ENCODE measurements around the gene GOLIM4.
"Not testable (repeated sequence)": the region's sequence is repeated elsewhere in the genome, so short reads cannot be mapped to it uniquely, and the experiment has no call there.

GOLIM4 gene

GRCh38 chr3:168061332-168061996, 34.3 kb downstream of the GOLIM4 start:
- Histone ChIP-seq H3K4me3 (ENCODE audit: low read length) (no peak overlapping the region), H3K27ac (ENCODE audit: low read length) (no peak overlapping the region), H3K9me3 (ENCODE audit: control insufficient read depth, insufficient read depth, low read length) (no peaks in the 10 kb centered on the region), H3K4me1 (ENCODE audit: control insufficient read depth, insufficient read depth, low read length) (no peaks in the 10 kb centered on the region), H3K36me3 (ENCODE audit: control insufficient read depth, insufficient read depth, low read length) (no peaks in the 10 kb centered on the region), H3K27me3 (ENCODE audit: control insufficient read depth, insufficient read depth, low read length) (no peaks in the 10 kb centered on the region)
- no peak for DNase-seq (ENCODE audit: low read depth, low spot score)
- no CpG with 5 or more reads among the region's 5 CpGs for WGBS (ENCODE audit: insufficient coverage, insufficient read length)

GRCh38 chr3:168060317-168060716, 35.4 kb downstream of the GOLIM4 start:
- Histone ChIP-seq H3K27ac (ENCODE audit: low read length) (no peak overlapping the region), H3K36me3 (ENCODE audit: control insufficient read depth, insufficient read depth, low read length) (no peaks in the 10 kb centered on the region), H3K27me3 (ENCODE audit: control insufficient read depth, insufficient read depth, low read length) (no peaks in the 10 kb centered on the region), H3K4me3 (ENCODE audit: low read length) (no peak overlapping the region), H3K9me3 (ENCODE audit: control insufficient read depth, insufficient read depth, low read length) (no peaks in the 10 kb centered on the region), H3K4me1 (ENCODE audit: control insufficient read depth, insufficient read depth, low read length) (no peaks in the 10 kb centered on the region)
- WGBS (ENCODE audit: insufficient coverage, insufficient read length), result no CpG with 5 or more reads among the region's 3 CpGs
- DNase-seq (ENCODE audit: low read depth, low spot score), result no peak

GRCh38 chr3:168058481-168058880, 37.2 kb downstream of the GOLIM4 start:
- DNase-seq (ENCODE audit: low read depth, low spot score), result no peak
- Histone ChIP-seq H3K9me3 (ENCODE audit: control insufficient read depth, insufficient read depth, low read length) (no peaks in the 10 kb centered on the region), H3K4me1 (ENCODE audit: control insufficient read depth, insufficient read depth, low read length) (no peaks in the 10 kb centered on the region), H3K36me3 (ENCODE audit: control insufficient read depth, insufficient read depth, low read length) (no peaks in the 10 kb centered on the region), H3K27ac (ENCODE audit: low read length) (no peak overlapping the region), H3K4me3 (ENCODE audit: low read length) (no peak overlapping the region), H3K27me3 (ENCODE audit: control insufficient read depth, insufficient read depth, low read length) (no peaks in the 10 kb centered on the region)
- no CpG with 5 or more reads among the region's 2 CpGs for WGBS (ENCODE audit: insufficient coverage, insufficient read length)

GRCh38 chr3:168056398-168057230, 39.1 kb downstream of the GOLIM4 start:
- H3K4me3 ChIP-seq (ENCODE audit: low read length); H3K27ac ChIP-seq (ENCODE audit: low read length); H3K4me1 ChIP-seq (ENCODE audit: control insufficient read depth, insufficient read depth, low read length); H3K9me3 ChIP-seq (ENCODE audit: control insufficient read depth, insufficient read depth, low read length); DNase-seq (ENCODE audit: low read depth, low spot score); H3K27me3 ChIP-seq (ENCODE audit: control insufficient read depth, insufficient read depth, low read length); H3K36me3 ChIP-seq (ENCODE audit: control insufficient read depth, insufficient read depth, low read length): not testable (repeated sequence)
- WGBS (ENCODE audit: insufficient coverage, insufficient read length), result no CpG with 5 or more reads among the region's 7 CpGs

- Histone ChIP-seq H3K27ac (ENCODE audit: low read length) (no peak overlapping the region), H3K27me3 (ENCODE audit: control insufficient read depth, insufficient read depth, low read length) (no peaks in the 10 kb centered on the region), H3K4me1 (ENCODE audit: control insufficient read depth, insufficient read depth, low read length) (no peaks in the 10 kb centered on the region), H3K4me3 (ENCODE audit: low read length) (no peak overlapping the region), H3K36me3 (ENCODE audit: control insufficient read depth, insufficient read depth, low read length) (no peaks in the 10 kb centered on the region), H3K9me3 (ENCODE audit: control insufficient read depth, insufficient read depth, low read length) (no peaks in the 10 kb centered on the region)
- 100% methylated on average over 1 of the region's 5 CpGs for WGBS (ENCODE audit: insufficient coverage, insufficient read length)
- DNase-seq (ENCODE audit: low read depth, low spot score), result no peak
Measured at GRCh38 chr3:168054447-168054846, 41.3 kb downstream of the GOLIM4 start.

GRCh38 chr3:168053115-168053514, 42.6 kb downstream of the GOLIM4 start:
- no peak overlapping the region for H3K27ac ChIP-seq (ENCODE audit: low read length)
- H3K9me3 ChIP-seq (ENCODE audit: control insufficient read depth, insufficient read depth, low read length), result no peaks in the 10 kb centered on the region
- WGBS (ENCODE audit: insufficient coverage, insufficient read length), result no CpG with 5 or more reads among the region's 2 CpGs
- no peaks in the 10 kb centered on the region for H3K27me3 ChIP-seq (ENCODE audit: control insufficient read depth, insufficient read depth, low read length)
- H3K36me3 ChIP-seq (ENCODE audit: control insufficient read depth, insufficient read depth, low read length), result no peaks in the 10 kb centered on the region
- DNase-seq (ENCODE audit: low read depth, low spot score), result no peak
- H3K4me3 ChIP-seq (ENCODE audit: low read length), result no peak overlapping the region
- peaks cover 2% of the 10 kb centered on the region; the same call in 1 of the 2 replicates for H3K4me1 ChIP-seq (ENCODE audit: control insufficient read depth, insufficient read depth, low read length)

- Histone ChIP-seq H3K9me3 (ENCODE audit: control insufficient read depth, insufficient read depth, low read length) (no peaks in the 10 kb centered on the region), H3K36me3 (ENCODE audit: control insufficient read depth, insufficient read depth, low read length) (no peaks in the 10 kb centered on the region), H3K4me1 (ENCODE audit: control insufficient read depth, insufficient read depth, low read length) (peaks cover 2% of the 10 kb centered on the region; the same call in 1 of the 2 replicates), H3K4me3 (ENCODE audit: low read length) (no peak overlapping the region), H3K27ac (ENCODE audit: low read length) (no peak overlapping the region), H3K27me3 (ENCODE audit: control insufficient read depth, insufficient read depth, low read length) (no peaks in the 10 kb centered on the region)
- no peak for DNase-seq (ENCODE audit: low read depth, low spot score)
- no CpG with 5 or more reads among the region's 2 CpGs for whole genome bisulfite sequencing (ENCODE audit: insufficient coverage, insufficient read length)
Measured at GRCh38 chr3:168052515-168052914, 43.2 kb downstream of the GOLIM4 start.

- no peak overlapping the region for H3K27ac ChIP-seq (ENCODE audit: low read length)
Measured at GRCh38 chr3:168051531-168052471, 43.9 kb downstream of the GOLIM4 start.

GRCh38 chr3:168051070-168051469, 44.7 kb downstream of the GOLIM4 start:
- Histone ChIP-seq H3K9me3 (ENCODE audit: control insufficient read depth, insufficient read depth, low read length) (no peaks in the 10 kb centered on the region), H3K36me3 (ENCODE audit: control insufficient read depth, insufficient read depth, low read length) (no peaks in the 10 kb centered on the region), H3K27me3 (ENCODE audit: control insufficient read depth, insufficient read depth, low read length) (no peaks in the 10 kb centered on the region), H3K4me1 (ENCODE audit: control insufficient read depth, insufficient read depth, low read length) (peaks cover 2% of the 10 kb centered on the region; the same call in 1 of the 2 replicates), H3K4me3 (ENCODE audit: low read length) (no peak overlapping the region), H3K27ac (ENCODE audit: low read length) (no peak overlapping the region)
- no peak for DNase-seq (ENCODE audit: low read depth, low spot score)

More at GRCh38 chr3:168051531-168052471, 43.9 kb downstream of the GOLIM4 start:
- H3K27me3 ChIP-seq (ENCODE audit: control insufficient read depth, insufficient read depth, low read length), result no peaks in the 10 kb centered on the region
- H3K4me3 ChIP-seq (ENCODE audit: low read length), result no peak overlapping the region
- no peaks in the 10 kb centered on the region for H3K9me3 ChIP-seq (ENCODE audit: control insufficient read depth, insufficient read depth, low read length)
- DNase-seq (ENCODE audit: low read depth, low spot score), result no peak
- WGBS (ENCODE audit: insufficient coverage, insufficient read length), result no CpG with 5 or more reads among the region's 9 CpGs
- no peaks in the 10 kb centered on the region for H3K36me3 ChIP-seq (ENCODE audit: control insufficient read depth, insufficient read depth, low read length)
- peaks cover 2% of the 10 kb centered on the region; the same call in 1 of the 2 replicates for H3K4me1 ChIP-seq (ENCODE audit: control insufficient read depth, insufficient read depth, low read length)

GRCh38 chr3:168049367-168049974, 46.3 kb downstream of the GOLIM4 start:
- H3K4me1 ChIP-seq (ENCODE audit: control insufficient read depth, insufficient read depth, low read length), result peaks cover 2% of the 10 kb centered on the region; the same call in 1 of the 2 replicates
- no peak overlapping the region for H3K4me3 ChIP-seq (ENCODE audit: low read length)
- H3K27ac ChIP-seq (ENCODE audit: low read length), result no peak overlapping the region
- H3K27me3 ChIP-seq (ENCODE audit: control insufficient read depth, insufficient read depth, low read length), result no peaks in the 10 kb centered on the region
- WGBS (ENCODE audit: insufficient coverage, insufficient read length), result no CpG with 5 or more reads among the region's 6 CpGs
- H3K9me3 ChIP-seq (ENCODE audit: control insufficient read depth, insufficient read depth, low read length), result no peaks in the 10 kb centered on the region
- no peak for DNase-seq (ENCODE audit: low read depth, low spot score)
- H3K36me3 ChIP-seq (ENCODE audit: control insufficient read depth, insufficient read depth, low read length), result no peaks in the 10 kb centered on the region
